Measurements from ENCODE around the gene DNAJC5. TPM values are rescaled to one million over a fixed set of nuclear protein-coding genes. Genes with fewer than 3 reads are reported as not detected.
"Not testable (repeated sequence)": the region's sequence is repeated elsewhere in the genome, so short reads cannot be mapped to it uniquely, and the experiment has no call there.

Gene DNAJC5
- total RNA-seq, 3 donors from 2014 or later: 57.5 to 65.9 (median 65.4) TPM

DNA sequence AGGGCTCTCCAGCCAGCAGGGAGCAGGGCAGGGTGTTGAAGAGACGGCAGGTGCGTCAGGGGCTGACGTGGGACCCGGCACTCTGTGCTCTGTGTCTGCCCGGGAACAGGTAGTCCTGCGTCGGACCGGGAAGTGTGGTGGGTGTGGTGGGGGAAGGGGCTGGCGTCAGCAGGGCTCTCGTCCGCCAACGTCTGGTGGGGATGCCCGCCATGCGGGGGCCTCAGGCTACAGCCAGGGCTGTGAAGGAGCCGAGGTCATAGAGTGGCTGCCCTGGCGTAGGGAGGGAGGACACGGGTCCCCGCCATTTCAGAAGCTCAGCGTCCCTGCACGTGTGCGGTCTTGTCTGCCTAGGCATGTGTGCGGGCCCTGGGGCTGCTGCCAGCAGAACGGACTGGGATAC is 25.3 kb downstream of the DNAJC5 start:
- intact Hi-C loops (cut with DNase I, micrococcal nuclease): no loop called here
- Histone ChIP-seq H3K36me3 (ENCODE audit: low read depth) (no peaks in the 10 kb centered on the region), H3K4me1 (ENCODE audit: low read depth) (no peaks in the 10 kb centered on the region), H3K9me3 (no peaks in the 10 kb centered on the region), H3K4me3 (no peak overlapping the region)
- ATAC-seq: no peak
- no peak for DNase-seq
- TF ChIP-seq, protein P1, sequence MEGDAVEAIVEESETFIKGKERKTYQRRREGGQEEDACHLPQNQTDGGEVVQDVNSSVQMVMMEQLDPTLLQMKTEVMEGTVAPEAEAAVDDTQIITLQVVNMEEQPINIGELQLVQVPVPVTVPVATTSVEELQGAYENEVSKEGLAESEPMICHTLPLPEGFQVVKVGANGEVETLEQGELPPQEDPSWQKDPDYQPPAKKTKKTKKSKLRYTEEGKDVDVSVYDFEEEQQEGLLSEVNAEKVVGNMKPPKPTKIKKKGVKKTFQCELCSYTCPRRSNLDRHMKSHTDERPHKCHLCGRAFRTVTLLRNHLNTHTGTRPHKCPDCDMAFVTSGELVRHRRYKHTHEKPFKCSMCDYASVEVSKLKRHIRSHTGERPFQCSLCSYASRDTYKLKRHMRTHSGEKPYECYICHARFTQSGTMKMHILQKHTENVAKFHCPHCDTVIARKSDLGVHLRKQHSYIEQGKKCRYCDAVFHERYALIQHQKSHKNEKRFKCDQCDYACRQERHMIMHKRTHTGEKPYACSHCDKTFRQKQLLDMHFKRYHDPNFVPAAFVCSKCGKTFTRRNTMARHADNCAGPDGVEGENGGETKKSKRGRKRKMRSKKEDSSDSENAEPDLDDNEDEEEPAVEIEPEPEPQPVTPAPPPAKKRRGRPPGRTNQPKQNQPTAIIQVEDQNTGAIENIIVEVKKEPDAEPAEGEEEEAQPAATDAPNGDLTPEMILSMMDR (IDR thresholded peaks at IDR 0.05): no peak

DNA sequence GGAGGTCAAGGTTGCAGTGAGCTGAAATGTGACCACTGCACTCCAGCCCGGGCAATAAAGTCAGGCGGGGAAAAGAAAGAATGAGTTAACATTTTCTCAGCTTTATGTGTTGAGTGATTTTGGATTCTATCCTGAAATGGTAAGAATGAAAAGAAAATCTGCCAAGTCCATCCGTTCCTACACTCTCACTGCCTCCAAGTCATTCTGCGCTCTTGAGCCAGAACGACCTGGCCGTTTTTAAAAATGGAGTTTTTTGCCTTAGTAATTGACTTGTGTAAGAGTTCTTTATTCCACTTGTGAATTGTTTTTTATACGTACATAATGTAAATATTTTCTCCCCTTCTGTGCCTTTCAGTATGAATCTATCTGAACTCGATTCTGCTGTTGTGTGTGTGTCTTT is 28.7 kb downstream of the DNAJC5 start:
- no peak for DNase-seq
- ATAC-seq: no peak
- no peaks in the 10 kb centered on the region for H3K9me3 ChIP-seq
- no peaks in the 10 kb centered on the region for H3K36me3 ChIP-seq (ENCODE audit: low read depth)
- no peaks in the 10 kb centered on the region for H3K4me1 ChIP-seq (ENCODE audit: low read depth)
- H3K4me3 ChIP-seq: no peak overlapping the region
- intact Hi-C loops (cut with DNase I, micrococcal nuclease): no loop called here
- TF ChIP-seq, protein P1 (IDR thresholded peaks at IDR 0.05): no peak

DNA sequence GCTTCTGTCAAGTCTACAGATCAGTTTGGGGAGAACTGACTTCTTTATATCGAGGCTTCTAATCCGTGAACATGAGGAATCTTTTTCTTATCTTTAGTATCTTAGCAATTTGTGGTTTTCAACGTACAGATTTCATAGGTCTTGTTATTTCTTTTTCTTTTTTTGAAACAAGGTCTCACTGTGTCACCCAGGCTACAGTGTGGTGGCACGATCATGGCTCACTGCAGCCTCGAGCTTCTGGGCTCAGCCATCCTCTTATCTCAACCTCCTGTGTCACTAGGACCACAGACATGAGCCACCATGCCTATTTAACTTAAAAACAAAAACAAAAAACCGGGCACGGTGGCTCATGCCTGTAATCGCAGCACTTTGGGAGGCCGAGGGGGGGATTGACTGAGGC is 29.3 kb downstream of the DNAJC5 start:
- no peaks in the 10 kb centered on the region for H3K9me3 ChIP-seq
- intact Hi-C loops (cut with DNase I, micrococcal nuclease): no loop called here
- H3K4me1 ChIP-seq (ENCODE audit: low read depth): no peaks in the 10 kb centered on the region
- H3K36me3 ChIP-seq (ENCODE audit: low read depth): no peaks in the 10 kb centered on the region
- TF ChIP-seq, protein P1 (IDR thresholded peaks at IDR 0.05): no peak
- no peak for ATAC-seq
- H3K4me3 ChIP-seq: no peak overlapping the region
- no peak for DNase-seq

DNA sequence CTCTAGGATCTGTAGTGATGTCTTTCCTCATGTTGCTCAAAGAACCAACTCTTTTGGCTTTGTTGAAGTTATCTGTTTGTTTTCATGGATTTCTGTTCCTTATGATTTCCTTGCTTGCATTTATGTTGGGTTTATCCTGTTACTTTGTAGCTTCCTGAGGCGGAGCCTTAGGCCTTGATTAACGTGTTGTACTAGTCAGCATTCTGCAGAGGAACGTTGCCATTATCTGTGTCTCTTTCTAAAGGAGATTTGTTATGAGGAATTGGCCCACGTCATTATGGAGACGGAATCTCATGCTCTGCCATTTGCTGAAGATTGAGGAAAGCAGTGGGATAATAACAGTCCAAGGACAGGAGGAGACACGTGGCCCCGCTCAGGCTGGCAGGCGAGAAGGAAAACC is 31.4 kb downstream of the DNAJC5 start:
- TF ChIP-seq, protein P1 (IDR thresholded peaks at IDR 0.05): no peak
- no peak for DNase-seq
- no peaks in the 10 kb centered on the region for H3K4me1 ChIP-seq (ENCODE audit: low read depth)
- H3K36me3 ChIP-seq (ENCODE audit: low read depth): no peaks in the 10 kb centered on the region
- no peaks in the 10 kb centered on the region for H3K9me3 ChIP-seq
- no peak overlapping the region for H3K4me3 ChIP-seq
- intact Hi-C loops (cut with DNase I, micrococcal nuclease): no loop called here
- no peak for ATAC-seq

DNA sequence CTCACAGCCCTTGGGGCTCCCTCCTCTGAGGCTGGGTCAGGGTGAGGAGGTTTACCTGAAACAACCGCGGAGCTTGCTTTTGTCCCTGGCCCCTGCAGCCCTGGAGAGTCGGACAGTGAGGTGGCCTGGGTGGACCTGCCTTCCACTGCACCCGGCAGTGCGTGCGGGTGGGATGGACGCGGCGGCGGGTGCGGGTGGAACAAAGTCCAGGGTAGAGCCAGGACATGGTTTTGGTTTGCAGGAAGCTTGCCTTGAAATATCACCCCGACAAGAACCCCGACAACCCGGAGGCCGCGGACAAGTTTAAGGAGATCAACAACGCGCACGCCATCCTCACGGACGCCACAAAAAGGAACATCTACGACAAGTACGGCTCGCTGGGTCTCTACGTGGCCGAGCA is 34.1 kb downstream of the DNAJC5 start:
- Histone ChIP-seq H3K9me3 (no peaks in the 10 kb centered on the region), H3K4me3 (no peak overlapping the region), H3K36me3 (ENCODE audit: low read depth) (peaks cover 6% of the 10 kb centered on the region), H3K4me1 (ENCODE audit: low read depth) (no peaks in the 10 kb centered on the region)
- TF ChIP-seq, protein P1 (IDR thresholded peaks at IDR 0.05): no peak
- DNase-seq (no peak), ATAC-seq (no peak)
- intact Hi-C loops (cut with DNase I, micrococcal nuclease): no loop called here

DNA sequence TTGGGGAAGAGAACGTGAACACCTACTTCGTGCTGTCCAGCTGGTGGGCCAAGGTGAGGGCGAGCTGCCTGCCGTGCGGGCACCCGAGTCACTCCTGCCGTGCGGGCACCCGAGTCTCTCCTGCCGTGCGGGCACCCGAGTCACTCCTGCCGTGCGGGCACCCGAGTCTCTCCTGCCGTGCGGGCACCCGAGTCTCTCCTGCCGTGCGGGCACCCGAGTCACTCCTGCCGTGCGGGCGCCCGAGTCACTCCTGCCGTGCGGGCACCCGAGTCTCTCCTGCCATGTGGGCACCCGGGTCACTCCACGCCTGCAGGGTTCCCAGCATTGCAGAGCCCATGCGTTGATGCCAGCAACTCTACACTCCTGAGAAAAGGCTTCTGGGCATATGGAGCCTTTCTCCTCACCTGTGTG is 34.6 kb downstream of the DNAJC5 start:
- H3K4me3 ChIP-seq; intact Hi-C loops (cut with DNase I, micrococcal nuclease); H3K36me3 ChIP-seq (ENCODE audit: low read depth); DNase-seq; ATAC-seq; H3K4me1 ChIP-seq (ENCODE audit: low read depth); H3K9me3 ChIP-seq: not testable (repeated sequence)
